ENCODE measurements around the gene PATJ.
"Not testable (repeated sequence)": the region's sequence is repeated elsewhere in the genome, so short reads cannot be mapped to it uniquely, and the experiment has no call there.

PATJ gene

DNA sequence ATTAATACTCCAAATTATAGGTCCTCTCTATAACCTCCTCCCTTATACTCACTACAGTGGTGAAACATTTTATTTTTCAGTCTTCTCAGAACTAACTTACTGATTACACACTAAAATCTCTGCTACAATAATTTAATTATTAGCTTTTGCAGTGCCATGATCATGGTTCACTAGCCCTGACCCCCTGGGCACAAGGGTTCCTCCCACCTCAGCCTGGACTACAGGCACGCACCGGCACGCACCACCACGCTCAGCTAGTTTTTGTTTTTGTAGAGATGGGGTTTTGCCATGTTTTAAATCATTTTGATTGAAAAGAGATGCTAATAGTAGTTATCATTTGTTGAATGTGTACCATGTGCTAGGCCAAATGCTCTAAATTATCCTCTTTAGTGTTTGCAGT, 6.3 kb downstream of the PATJ start:
- DNase-seq (ENCODE audit: low read depth): no peak

GRCh38 chr1:61749574-61749973, 7.3 kb downstream of the PATJ start:
- DNase-seq (ENCODE audit: low read depth): no peak

- no peak for DNase-seq (ENCODE audit: low read depth)
Observed at GRCh38 chr1:61752921-61753389, 10.7 kb downstream of the PATJ start.

DNA sequence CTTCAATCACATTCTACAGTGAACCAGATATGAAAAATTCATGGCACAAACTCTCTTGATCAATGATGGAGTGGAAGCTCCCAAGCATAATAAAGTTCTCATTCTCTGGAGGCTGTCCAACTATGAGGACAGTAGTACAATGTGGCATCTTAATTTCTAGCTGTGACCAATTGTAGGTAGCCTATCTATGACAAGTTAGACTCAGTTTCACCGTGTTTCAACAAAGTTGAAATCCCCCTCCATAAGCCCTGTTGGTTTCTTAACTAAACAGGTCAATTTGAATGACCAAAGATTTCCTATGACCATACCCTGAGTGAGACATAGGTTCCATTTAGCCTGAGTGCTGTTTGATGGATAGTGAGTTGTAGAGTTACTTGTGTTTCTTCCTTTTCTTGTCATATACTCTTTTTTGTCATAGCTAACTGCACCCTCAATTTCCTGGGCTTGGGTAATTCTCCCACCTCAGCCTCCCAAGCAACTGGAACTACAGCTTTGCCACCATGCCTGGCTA, 11.8 kb downstream of the PATJ start:
- no peak for DNase-seq (ENCODE audit: low read depth)

DNA sequence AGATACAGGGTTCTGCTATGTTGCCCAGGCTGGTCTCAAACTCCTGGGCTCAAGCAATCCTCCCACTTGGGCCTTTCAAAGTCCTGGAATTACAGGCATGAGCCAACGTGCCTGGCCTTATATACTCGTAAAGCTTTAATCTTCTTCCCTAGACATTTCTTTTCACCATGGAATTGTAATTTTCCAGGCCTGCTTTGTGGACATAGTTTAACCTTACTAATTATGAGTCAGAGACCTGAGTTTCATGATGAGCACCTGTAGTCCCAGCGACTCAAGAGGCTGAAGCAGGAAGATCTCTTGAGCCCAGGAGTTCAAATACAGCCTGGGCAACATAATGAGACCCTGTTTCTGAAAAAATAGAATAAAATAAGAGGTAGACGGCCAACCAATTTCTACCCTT, 12.3 kb downstream of the PATJ start:
- no peak for DNase-seq (ENCODE audit: low read depth)

- DNase-seq (ENCODE audit: low read depth): no peak
Observed at GRCh38 chr1:61756773-61757172, 14.5 kb downstream of the PATJ start.

GRCh38 chr1:61757950-61758349, 15.7 kb downstream of the PATJ start:
- no peak for DNase-seq (ENCODE audit: low read depth)

DNA sequence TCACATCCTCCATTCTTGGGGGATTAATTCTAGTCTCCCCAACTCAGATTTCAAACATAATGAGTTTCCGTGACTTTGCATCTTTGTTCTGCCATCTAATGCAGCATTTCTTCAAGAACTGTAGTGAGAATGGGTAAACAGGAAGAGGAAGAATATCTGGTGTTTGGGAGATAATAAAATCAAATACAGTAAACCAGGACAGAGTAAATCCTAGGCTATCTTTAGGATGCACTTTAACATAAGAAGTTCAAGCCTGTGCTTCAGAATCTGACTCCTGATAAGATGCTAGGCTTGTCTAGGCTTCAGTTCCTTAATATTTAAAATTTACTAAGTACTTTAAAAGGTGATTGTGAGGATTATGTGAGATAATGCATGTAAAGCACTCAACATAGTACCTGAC, 27.9 kb downstream of the PATJ start:
- no peak for DNase-seq (ENCODE audit: low read depth)

- DNase-seq (ENCODE audit: low read depth): no peak
Observed at GRCh38 chr1:61776091-61776490, 33.8 kb downstream of the PATJ start.

DNA sequence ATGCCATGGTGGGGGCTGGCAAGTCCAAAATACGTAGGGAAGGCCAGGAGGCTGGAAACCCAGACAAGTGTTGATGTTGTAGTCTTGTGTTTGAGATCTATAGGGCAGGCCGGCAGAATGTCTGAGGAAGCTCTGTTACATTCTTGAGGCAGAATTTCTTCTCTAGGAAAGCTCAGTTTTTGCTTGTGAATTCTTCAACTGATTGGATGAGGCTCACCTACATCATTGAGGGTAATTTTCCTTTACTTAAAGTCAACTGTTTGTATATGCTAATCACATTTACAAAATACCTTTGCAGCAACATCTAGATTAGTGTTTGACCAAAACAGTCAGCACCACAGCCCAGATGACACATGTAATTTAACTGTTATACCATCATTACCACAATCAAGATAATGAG, 37.0 kb downstream of the PATJ start:
- no peak for DNase-seq (ENCODE audit: low read depth)

GRCh38 chr1:61781151-61781550, 38.9 kb downstream of the PATJ start:
- DNase-seq (ENCODE audit: low read depth): no peak

DNA sequence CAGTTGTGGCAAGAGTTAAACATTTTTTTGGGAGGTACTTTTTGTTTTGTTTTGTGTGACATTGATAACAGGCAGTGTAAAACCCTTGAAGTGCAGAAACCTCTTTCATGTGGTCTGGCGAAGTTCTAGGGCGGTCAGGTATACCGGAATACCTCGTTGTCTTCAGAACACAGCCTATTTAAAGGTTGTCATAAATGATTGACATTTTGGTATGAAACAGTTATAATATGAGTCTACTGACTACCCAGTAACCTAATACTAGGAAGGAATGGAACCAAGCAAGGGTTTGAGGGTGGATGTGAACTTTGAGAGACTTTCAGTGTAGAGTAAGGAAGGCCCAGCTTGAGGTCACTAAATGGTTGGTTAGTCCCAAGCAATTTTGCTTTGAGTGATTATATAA, 40.5 kb downstream of the PATJ start:
- no peak for DNase-seq (ENCODE audit: low read depth)

- no peak for DNase-seq (ENCODE audit: low read depth)
Observed at GRCh38 chr1:61784726-61785125, 42.4 kb downstream of the PATJ start.

DNA sequence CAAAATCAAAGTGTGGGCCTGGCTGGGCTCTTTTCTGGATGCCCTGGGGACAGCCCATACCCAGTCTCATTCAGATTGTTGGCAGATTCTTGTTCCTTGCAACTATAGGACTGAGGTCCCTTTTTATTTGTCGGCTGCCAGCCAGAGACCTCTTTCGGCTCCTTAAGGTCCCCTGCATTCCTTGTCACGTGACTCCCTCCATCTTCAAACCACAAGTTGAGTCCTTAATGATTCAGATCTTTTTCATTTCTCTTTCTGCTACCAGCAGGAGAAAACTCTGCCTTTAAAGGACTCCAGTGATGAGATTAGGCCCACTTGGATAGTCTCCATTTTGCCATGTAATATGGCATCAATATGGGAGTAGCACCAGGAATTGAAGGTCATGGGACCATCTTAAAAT, 48.6 kb downstream of the PATJ start:
- DNase-seq (ENCODE audit: low read depth): no peak

GRCh38 chr1:61797045-61797755, 54.9 kb downstream of the PATJ start:
- DNase-seq (ENCODE audit: low read depth): no peak

DNA sequence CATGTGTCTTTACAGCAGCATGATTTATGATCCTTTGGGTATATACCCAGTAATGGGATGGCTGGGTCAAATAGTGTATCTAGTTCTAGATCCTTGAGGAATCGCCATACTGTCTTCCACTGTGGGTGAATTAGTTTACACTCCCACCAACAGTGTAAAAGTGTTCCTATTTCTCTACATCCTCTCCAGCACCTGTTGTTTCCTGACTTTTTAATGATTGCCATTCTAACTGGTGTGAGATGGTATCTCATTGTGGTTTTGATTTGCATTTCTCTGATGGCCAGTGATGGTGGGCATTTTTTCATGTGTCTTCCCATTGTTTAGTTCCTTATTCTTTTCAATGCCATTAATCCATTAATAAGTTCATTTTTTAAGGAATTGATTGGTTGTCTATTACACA, 58.8 kb downstream of the PATJ start:
- not testable (repeated sequence) for DNase-seq (ENCODE audit: low read depth)

DNA sequence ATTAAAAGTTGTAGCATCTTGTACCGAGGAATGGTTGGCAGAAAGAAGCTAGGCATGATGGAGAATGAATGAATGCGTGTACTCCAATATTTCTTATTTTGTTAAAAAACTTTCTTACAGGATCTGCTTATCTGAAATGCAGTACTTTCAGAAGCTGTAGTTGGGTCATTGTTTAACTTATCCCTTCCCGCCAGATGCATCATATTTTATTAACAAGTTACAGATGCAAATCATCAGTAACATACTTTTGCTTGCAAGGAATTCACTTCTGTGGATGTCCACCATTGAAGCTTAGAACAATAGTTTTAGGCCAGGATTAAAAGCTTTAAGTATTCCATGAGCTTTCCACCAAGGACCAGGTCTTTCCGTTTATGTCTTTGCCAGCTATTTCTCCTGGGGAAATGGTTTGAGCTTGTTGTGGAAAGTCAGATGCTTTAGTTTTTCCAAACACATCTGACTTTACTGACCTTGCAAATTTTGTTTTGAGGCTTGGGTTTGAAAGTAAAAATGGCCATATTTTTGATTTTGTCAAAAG, 65.4 kb downstream of the PATJ start:
- no peak for DNase-seq (ENCODE audit: low read depth)

DNA sequence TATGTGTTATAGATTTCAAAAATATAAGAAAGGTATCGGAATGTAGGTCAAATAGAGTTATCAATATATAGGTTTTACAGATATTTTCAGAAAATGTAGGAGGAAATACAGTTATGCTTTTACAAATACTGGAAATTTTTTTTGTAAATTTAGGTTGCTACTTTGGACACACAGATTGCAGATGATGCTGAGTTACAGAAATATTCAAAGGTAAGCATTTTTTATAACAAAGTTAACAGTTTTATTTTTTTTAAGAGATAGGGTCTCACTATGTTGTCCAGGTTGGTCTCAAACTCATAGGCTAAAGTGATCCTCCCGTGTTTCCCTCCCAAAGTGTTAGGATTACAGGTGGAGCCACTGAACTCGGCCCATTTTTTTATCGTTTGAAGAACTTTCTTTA, 66.0 kb downstream of the PATJ start:
- DNase-seq (ENCODE audit: low read depth): no peak

- no peak for DNase-seq (ENCODE audit: low read depth)
Observed at GRCh38 chr1:61808968-61809367, 66.7 kb downstream of the PATJ start.

GRCh38 chr1:61812916-61813315, 70.6 kb downstream of the PATJ start:
- no peak for DNase-seq (ENCODE audit: low read depth)

- DNase-seq (ENCODE audit: low read depth): no peak
Observed at GRCh38 chr1:61816191-61816590, 73.9 kb downstream of the PATJ start.

- no peak for DNase-seq (ENCODE audit: low read depth)
Observed at GRCh38 chr1:61818992-61819391, 76.7 kb downstream of the PATJ start.

- no peak for DNase-seq (ENCODE audit: low read depth)
Observed at GRCh38 chr1:61819421-61819820, 77.1 kb downstream of the PATJ start.

GRCh38 chr1:61825393-61825792, 83.1 kb downstream of the PATJ start:
- DNase-seq (ENCODE audit: low read depth): no peak
